DMS53 treated with DMSO at 0.1 percent for 48 hours (cell line): ENCODE measurements around the gene SGCD.

Experiments
- DNase-seq: peaks from one replicate; lab custom pipeline; 2025; ENCODE audit not compliant: unreplicated experiment; lab: John Stamatoyannopoulos, UW

Gene SGCD

GRCh38 chr5:156498226-156498980, 171.4 kb downstream of the SGCD start:
- no peak for DNase-seq

GRCh38 chr5:156500755-156501154, 173.8 kb downstream of the SGCD start:
- no peak for DNase-seq

GRCh38 chr5:156505101-156505500, 178.1 kb downstream of the SGCD start:
- peak; percentile 83 for DNase-seq

DNA sequence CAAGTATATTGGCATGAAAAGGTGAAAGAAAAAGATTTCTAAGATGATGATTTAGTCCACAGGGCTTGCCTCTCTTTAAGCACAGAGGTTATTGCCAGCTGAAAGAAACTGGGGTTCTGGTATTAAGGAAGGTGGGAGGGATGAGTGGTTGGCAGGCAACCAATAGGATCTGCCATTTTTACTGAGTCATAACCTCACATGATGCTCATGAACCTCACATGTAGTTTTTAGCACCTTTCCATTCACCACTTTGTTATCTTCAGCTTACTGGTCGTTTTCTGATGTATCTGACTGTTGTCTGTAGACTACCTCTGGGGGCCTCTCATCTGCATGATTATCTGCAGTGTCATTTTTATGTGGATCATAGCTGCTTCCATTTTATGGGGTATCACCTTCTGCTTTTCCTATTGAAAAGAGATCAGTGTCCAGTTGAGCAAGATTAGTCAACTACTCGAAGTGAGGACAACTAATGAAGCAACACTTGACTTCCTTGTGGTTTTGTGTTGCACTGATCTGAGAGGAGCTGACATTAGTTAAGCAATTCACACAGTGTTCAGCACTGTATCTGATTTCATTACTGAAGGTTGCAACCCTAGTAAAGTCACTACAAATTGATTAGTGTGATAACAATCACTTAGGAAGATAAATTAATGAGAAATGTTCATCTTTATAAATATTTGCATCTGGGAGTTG, 186.3 kb downstream of the SGCD start:
- DNase-seq = no peak

DNA sequence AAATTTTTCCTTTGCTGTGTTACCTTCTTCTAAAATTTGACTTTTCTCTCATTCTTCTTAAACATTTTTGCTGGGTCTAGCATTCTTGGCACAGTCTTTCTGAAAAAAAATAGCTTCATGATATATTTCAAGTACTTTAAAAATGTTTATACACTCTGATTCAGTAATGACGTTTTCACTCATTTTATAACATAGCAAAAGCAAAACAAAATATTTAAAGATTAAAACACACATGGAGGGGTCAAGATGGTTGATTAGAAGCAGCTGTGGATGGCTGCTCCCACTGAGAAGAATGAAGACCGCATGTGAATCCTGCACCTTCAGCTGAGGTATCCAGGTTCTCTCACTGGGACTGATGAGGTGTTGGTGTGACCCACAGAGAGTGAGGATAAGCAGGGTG, 188.2 kb downstream of the SGCD start:
- DNase-seq = no peak

DNA sequence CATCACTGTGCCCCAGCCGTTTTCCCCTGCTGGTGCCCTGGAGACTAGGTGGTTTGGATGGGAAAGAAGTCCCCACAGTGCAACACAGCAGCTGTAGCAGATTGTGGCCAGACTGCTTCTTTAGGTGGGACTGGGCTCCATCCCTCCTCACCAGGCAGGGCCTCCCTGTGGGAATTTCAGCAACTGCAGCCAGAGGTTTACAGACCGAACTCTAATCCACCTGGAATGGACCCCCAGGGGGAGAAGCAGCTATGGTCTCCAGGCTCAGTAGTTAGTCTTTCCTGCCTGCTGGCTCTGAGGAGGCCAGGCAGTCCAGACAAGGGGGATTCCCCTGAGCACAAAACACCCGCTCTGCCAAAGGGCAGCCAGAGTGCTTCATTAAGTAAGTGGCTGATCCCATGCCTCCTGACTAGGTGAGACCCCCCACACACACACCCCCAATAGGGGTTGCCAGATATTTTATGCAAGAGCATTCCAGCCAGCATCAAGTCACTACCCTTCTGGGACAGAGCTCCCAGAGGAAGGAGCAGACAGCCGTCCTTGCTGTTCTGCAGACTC, 188.9 kb downstream of the SGCD start:
- DNase-seq = no peak

DNA sequence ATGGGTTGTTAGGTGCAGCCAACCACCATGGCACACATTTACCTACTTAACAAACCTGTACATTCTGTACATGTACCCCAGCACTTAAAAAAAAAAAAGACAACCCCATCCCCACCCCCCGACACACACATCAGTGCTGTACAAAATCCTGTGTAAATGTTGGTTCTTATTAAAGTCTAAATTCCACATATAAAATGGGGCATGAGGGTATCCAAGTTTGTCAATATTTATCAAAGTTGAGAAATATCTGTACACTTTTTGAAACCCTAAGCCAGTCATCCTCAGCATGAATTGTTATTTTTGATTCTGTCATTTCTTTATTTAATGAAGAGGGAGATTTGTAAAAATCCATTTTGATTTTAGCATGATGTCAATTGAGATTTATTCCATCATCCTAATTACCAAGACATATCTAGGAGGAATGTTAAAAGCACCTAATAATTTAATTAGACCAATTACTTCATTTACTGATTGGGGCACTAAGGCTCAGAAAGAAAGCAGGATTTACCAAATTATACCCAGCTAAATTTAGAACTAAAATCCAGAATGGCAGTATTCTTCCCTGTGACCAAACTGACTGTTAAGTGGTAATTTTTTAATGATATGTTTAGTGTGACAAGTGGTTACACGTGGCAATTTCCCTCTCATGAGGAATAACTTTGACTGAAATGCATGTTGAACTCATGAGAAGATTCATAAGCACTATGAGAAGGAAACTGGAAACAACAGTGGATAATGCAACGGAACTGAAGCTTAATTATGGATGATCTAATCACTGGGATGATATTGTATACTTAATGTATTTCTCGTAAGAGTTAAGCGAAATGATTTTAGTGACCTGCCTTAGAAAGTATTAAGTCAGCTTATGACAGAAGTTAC, 195.9 kb downstream of the SGCD start:
- DNase-seq = no peak

GRCh38 chr5:156523607-156524006, 196.6 kb downstream of the SGCD start:
- DNase-seq = no peak

DNA sequence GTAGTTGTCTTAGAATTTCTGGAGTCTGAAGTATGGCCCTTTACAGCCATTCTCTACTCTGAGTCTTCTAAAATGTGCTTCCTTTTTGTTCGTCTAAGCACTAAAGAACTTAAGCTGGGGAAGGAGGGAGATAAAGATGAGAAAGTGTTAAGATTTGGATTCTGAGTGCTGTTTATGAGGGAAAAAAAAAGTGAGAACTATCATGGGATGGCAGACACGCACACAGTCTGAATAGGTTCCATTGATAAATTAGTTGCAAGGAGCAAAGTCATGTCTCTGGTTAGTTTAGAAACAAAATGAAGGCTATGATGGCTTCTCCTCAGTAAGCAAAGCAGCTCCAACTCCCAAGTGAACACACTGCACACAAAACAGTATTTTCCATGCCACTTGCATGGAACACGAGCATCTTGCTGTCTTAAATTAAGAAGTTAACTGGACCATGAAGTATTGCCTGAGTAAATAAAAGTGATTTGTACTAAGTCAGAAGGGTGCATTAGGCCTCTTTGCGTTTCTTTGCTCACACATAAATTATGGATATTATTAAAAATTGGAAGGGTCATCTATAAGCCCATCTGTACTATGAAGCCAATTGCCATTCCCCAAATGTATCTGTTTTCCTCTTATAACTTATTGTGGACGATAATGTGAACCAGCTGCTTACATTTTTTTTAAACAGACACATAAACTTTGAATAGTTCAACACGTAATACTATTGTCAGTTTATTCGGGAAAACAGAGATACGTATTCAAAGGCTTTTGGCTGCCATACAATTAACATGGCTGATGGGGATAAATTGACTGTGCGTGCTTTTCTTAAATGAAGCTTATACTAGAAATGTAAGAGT, 199.3 kb downstream of the SGCD start:
- no peak for DNase-seq

DNA sequence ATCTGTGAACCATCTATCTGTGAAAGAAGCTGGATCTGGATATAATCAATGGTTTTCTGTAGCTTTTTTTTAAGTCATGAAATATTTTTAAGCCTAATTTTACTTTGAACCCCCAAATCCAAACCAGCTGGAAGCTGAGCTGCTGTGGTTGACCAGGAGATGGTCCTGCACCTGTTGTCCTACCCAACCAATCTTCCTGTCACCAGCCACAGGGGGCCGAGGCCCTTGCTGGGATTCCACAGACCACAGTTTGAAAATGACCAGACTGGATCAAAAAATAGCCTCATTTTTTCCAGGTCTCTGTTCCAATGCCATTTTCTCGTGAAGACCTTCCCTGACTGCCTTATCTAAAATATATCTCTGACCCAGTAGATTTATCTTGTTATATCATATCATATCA, 200.6 kb downstream of the SGCD start:
- no peak for DNase-seq

DNA sequence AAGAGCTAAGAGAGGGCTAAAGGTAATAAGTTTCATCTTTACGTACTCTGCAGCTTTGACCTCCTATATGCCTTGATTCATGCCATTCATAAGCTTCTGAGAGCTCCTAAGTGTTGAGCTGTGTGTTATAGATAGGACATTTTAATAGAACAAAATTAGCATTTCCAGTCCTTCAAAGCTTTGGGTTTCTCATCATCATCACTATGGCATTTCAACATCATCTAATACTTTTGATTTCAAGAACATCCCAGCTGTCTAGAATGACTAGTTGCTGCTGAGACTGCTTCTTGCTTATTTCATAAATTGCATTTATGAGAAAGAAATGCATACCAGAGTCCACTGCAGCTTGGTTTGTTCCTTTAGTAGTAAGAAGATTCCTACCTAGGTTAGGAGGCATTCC, 201.7 kb downstream of the SGCD start:
- no peak for DNase-seq

- DNase-seq = no peak
Observed at GRCh38 chr5:156529892-156530291, 202.9 kb downstream of the SGCD start.

DNA sequence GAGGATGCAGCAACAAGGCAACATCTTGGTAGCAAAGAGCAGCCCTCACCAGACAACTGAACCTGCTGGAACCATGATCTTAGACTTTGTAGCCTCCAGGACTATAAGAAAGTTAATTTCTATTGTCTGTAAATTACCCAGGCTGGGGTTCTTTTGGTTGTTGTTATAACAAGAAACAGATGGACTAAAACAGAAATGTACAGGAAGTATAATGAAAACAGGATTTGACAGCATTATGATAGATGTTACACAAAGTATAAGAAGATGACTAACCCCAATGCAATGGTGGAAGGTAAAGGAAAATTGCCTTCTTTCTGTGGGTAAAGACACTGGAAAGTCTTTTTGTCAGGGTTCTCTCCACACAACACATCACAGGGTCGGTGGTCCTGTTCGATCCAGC, 204.2 kb downstream of the SGCD start:
- no peak for DNase-seq

DNA sequence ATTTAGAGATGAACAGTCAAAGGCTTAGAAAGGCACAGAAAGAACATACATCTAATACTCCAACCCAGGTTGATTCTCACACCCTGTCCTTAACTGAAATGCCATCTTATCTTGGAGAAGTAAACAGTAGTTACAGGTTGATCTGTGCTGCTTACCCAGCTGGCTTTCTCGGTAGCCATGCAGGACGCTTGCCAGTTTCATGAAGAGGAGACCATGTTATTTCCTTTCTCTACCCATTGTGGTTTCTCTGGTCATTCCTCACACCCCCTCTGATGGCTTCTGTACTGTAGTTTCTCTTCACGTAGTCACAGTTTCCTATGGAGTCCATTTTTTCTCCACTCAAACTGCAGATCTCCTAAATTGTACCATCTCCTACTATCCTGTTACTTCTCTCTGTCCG, 206.0 kb downstream of the SGCD start:
- DNase-seq = no peak

- DNase-seq = no peak
Observed at GRCh38 chr5:156534085-156534484, 207.1 kb downstream of the SGCD start.

GRCh38 chr5:156534906-156535485, 208.0 kb downstream of the SGCD start:
- DNase-seq = no peak

DNA sequence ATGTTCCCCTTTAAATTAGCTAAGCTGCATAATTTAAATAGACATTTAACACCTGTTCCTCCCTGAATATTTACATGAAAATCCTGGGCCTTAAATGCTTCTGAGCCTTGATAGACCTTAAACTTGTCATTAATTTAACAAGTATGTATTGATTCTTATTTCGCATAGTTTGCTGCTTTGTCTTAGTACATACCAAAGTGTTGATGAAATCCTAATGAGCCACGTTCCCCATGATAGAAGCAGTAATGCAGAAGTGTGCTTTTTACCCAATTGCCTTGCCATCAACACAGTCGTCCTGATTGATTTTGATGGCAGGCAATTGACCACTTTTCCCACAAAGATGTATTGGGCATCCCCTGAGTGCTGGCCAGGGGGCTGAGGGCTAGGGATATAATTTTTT, 213.5 kb downstream of the SGCD start:
- DNase-seq = no peak

DNA sequence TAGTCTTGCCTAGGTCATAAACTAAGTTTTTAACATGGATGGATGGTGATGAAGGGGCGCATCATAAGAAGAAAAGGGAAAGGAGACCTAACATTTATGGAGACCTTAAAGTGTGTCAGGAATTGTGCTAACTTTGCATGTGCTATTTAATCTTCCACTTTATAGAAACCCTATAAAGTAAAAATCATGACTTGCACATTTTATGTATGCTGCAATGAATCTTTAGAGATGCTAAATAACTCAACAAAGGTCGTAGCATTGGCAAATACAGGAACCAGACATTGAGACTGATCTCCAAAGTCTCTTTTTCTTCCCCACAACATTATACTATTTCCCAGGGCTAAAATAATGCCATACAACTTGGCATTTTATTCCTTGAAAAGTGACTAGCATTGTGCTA, 214.6 kb downstream of the SGCD start:
- DNase-seq = no peak

GRCh38 chr5:156543348-156544145, 216.6 kb downstream of the SGCD start:
- DNase-seq = no peak
